HG03432 (cell line): ENCODE data around the gene ANKRD11.
A peak's percentile ranks its signal among the peaks of the same experiment; 100 is the strongest.
"Not testable (repeated sequence)": the region's sequence is repeated elsewhere in the genome, so short reads cannot be mapped to it uniquely, and the experiment has no call there.

Experiments used
- ATAC-seq: cut with Tn5 transposase; IDR thresholded peaks from one replicate; pipeline ENCODE4 v1.9.1; 2021; ENCODE audit warnings: mild to moderate bottlenecking, moderate library complexity; ENCODE audit not compliant: unreplicated experiment

ANKRD11 gene

GRCh38 chr16:89369266-89369895, 121.0 kb downstream of the ANKRD11 start:
- no peak for ATAC-seq

DNA sequence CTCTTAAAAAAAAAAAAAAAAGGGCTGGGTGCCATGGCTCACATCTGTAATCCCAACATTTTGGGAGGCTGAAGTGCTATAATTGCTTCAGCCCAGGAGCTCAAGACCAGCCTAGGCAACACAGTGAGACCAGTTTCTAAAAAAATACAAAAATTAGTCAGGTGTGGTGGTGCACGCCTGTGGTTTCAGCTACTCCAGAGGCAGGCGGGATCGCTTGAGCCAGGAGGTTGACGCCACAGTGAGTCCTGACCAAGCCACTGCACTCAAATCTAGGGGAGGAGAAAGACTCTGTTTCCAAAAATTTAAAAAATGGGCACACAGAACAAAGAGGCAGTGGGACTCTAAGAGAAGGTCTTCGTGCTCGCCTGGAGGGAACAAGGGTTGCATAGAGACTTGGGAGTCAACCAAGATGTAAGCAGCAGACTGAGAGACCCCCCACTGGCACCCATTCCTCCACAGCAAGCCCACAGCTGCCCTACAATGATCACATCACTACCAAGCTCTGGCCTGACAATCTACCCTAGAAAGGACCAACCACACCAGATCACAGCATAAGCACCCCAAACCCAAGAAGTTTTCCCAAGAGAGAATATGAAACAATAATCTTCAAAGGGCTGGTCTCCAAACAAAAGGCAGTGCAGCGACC, 121.6 kb downstream of the ANKRD11 start:
- ATAC-seq = no peak

DNA sequence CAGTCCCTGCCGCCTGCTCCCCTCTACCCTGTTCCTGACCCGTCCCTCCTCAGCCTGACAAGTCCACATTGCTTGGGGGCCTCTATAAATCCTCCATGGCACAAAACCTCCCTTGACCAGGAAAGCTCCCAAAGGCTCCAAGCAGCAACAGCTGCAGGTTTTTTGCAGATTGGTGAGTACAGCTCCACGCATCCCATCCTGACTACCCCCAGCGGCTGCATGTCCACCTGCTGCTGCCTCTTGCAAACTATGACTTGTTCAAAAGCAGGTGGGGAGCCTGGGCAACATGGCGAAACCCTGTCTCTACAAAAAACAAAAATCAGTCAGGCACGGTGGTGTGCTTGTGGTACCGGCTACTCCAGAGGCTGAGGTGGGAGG, 122.8 kb downstream of the ANKRD11 start:
- no peak for ATAC-seq

DNA sequence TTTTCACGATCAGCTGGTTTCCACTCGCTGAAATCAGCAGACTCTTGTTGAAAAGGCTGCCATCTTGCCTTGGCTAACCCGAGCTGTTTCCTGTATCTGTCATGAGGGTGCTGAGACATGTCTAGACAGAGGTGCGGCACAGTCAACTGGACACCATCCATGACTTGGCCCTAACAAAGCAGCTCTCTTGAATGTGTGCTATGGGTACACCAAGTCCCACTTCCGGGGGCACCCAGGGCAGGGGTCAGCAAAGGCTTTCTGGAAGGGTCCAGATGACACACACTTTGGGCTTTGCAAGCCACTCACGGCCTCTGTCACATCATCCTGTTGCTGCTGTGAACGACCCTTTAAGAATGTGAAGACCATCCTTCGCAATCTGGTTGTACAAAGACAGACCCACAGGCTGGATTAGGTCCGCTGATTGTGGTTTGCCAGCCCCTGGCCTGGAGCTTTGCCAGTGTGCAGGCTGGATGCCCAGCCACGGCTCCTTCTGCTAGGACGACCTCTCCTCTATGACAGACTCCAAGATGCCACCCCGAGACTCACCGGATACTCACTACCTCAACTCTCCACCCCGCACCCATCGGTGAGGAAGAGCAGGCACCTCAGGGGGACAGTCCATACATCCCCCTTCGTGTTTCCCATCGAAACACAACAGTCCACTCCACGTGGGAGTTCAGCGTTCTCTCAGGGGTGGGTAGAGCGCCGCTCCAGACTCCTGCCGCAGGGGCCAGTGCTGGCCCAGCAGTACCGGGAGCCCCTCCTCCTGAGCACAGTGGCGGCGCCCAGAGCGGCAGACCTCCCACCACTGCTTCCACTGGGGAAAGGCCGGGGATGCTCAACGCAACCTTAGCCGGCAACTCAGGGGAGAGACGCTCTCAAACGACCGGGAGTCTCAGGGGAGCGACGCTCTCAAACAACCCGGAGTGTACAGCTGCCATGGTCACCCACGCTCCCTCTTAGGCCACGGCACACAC, 123.5 kb downstream of the ANKRD11 start:
- no peak for ATAC-seq

DNA sequence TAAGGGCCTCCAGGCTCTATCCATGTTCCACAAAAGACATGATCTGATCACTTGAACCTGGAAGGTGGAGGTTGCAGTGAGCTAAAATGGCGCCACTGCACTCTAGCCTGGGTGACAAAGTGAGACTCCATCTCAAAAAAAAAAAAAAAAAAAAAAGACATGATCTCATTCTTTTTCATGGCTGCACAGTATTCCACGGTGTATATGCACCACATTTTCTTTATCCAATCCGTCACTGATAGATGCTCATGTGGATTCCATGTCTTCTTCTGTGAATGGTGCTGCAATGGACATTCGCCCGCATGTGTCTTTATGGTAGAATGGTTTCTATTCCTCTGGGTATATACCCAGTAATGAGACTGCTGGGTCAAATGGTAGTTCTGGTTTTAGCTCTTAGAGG, 124.4 kb downstream of the ANKRD11 start:
- ATAC-seq = no peak

DNA sequence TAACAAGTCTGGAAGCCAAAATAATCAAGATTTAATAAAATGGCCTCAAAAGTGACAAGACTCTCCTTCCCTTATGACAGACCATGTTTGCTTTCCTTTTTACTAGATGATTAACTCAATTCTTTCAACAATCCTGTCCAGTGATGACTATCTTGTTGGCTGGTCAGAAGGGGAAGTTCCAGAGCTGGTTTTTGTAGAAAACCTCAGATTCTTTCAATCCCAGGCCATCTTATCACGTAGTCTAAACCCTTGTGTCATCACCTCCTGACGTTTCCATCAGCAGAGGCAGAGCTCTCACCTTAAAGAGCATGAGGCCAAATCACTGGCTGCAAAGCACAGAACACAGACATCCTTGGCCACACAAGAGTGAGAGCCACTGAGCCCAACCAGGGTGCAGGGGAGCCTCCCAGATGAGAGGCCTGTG, 125.3 kb downstream of the ANKRD11 start:
- no peak for ATAC-seq

DNA sequence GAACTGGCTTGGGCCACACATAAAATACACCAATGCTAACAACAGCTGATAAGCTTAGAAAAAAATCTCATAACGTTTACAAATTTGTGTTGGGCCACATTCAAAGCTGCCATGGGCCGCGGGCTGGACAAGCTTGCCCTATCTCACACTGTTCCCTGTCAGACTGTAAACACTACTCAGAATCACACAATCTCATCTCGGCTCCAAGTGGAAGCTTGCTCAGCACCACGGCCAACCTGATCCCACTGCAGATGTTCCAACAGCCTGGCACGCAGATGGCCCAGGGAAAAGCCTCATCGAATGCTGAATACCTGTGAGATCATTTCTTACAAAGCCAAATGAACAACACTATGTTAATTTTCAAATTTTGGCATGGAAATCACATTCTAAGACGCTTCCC, 125.8 kb downstream of the ANKRD11 start:
- ATAC-seq = no peak

DNA sequence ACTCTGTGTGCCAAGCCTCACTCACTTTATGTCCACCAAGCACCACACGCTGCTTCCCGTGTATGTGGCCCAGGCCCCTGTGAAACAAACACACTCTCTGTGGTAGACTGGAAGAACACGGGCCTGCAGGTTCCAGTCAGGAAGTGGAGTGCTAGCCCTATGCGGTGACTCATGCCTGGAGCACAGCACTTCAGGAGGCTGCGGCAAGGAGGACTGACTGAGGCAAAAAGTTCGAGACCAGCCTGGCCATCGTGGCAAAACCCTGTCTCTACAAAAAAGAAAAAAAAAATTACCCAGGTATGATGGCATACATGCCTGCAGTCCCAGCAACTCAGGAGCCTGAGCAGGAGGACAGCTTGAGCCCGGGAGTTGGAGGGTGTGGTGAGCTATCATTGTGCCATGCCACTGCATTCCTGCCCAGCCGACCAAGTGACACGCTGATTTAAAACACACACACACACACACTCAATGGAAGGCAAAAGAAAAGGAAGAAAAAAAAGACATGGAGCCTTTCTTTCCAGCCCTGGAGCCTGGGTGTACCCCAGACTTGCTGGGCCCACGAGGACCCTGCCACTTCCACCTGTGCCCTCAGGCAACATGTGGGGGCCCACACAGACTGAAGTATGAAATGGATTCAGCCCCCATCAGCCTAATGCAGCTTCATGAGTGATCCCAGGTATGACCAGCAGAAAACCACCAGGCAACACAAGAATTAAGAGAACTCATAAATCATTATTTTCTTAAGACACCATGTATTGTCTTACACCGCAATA, 126.6 kb downstream of the ANKRD11 start:
- ATAC-seq = no peak

GRCh38 chr16:89362540-89363223, 127.7 kb downstream of the ANKRD11 start:
- ATAC-seq = not testable (repeated sequence)

- peak; percentile 49 for ATAC-seq
These were observed 128.4 kb downstream of the ANKRD11 start for GRCh38 chr16:89361751-89362539.

DNA sequence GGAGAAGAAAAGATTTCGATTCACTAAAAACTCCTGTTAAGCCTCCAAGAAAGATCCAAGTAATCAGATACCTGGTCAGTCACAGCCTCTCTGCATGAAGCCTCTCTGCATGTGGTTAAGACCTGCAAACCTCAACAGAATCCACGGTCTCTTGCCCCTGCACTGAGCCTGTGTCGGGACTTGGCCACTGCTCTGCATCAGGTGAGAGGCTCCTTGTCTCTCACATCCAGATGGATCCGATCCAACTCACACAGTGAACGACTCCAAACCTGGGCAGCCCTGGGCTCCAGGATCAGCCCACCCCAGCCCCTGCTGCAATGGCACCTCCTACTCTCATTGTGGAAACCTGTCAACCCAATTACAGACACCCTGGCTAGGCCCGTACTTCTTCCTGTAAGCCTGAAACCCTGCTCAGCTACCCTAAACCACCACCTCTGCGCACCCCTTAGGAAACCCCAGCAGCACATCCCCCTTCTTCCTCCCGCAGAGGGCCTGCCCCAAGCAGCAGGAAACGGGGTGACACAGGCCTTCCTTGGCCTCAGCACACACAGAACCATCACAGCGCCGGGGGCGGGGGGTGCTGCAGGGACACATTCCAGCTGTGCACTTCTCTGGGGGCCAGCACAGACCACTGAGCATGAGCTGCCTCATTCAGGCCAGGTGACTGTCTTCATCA, 129.5 kb downstream of the ANKRD11 start:
- ATAC-seq = peak; percentile 62

DNA sequence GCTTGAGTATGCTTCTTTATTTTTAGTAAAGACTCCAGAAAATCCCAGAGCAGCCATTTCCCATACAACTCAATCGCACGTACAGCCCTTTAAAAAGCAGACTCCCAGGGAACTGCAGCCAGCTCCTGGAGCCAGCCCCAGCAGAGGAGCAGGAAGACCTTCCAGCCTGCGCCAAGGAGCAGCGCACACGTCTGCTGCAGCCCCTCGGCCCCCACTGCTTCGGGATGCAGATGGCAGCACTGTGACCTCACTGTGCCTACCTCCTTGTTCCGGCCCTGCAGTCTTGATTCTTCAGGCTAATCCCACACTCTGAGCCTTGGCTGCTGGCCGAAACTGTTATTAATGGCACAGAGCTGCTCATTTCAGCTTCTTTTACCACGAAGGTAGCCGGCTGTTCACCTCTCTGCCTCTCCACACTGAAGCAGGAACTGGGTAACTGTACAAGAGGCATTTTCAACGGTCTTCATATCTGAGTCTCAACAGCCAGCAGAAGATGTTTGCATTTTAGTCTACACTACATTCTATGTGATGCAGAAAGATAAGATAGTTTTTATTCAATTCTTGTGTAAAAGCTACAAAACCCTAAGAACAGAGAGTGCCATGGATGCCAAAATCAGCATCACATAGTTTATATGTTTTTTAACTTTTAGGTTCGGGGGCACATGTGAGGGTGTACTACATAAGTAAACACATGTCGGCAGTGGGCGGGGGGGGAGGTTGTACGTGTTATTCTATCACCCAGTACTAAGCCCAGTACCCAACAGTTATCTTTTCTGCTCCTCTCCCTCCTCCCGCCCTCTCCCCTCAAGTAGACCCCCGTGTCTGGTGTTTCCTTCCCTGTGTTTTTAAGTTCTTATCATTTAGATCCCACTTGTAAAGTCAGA, 130.9 kb downstream of the ANKRD11 start:
- no peak for ATAC-seq

- ATAC-seq = no peak
These were observed 132.0 kb downstream of the ANKRD11 start for GRCh38 chr16:89358030-89359005.

DNA sequence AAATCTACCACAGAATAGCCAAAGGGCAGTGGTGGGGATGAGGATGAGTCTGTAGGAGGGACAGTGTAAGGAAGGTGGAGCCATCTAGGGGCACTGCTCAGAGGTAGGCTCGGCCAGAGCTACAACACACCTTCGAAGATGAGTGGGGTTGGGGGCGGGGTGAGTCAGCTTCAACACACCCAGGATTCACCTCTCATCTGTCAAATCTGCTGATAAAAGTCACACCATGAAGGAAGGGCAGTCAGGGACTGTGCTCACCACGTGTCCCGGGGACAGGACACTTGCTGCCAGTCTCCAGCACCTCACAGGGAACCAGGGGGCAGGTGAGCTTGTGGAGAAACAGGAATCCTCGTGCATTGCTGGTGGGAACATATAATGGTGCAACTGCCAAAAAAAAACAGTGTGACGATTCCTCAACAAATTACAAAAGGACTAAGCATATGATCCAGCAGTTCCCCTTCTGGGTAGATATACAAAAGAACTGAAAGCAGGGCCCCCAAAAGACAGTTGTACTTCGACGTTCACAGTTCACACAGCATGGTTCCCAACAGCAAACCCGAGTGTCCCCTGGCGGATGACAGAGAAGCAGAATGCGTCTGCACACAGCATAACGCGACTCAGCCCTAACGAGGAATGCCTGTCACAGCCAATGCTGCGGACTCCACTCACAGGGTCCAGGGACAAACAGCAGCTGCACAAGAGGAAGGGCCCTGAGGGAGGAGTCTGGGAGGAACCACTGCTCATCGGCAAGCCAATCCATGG, 133.1 kb downstream of the ANKRD11 start:
- ATAC-seq = no peak

GRCh38 chr16:89355686-89356085, 134.7 kb downstream of the ANKRD11 start:
- ATAC-seq = no peak

DNA sequence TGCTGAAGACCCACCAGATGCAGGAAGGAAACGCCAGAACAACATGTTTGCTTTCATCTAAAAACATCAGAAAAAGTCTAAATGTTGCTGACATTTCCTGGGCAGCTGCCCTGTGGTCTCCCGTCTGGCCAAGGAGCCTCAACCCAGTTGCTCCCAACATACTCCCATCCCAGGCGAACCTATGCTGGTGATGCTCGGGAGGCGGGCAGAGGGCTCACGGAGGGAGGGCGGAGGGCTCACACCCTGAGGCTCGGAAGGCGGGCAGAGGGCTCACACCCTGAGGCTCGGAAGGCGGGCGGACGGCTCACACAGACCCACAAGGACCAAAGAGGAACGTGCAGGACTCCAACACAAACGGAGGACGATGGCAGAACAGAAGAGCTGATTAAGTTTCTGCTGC, 135.4 kb downstream of the ANKRD11 start:
- no peak for ATAC-seq
